B cell (primary cell): Measurements from ENCODE around the gene PTPN14. TPM values are rescaled to one million over a fixed set of nuclear protein-coding genes. Genes with fewer than 3 reads are reported as not detected.

ENCODE experiments used
- ATAC-seq: fragments of 200-7000 bp; cut with Tn5 transposase; one replicate; pipeline ENCODE4 v1.10.0; 2021; ENCODE audit warnings: low read depth, mild to moderate bottlenecking, moderate number of reproducible peaks, moderate library complexity
- CTCF ChIA-PET: fragments of 350-600 bp; sonication (Branson Sonifier 250); formaldehyde crosslinking; loops from one replicate; lab custom pipeline; 2021; ENCODE audit warnings: antibody characterized with exemption, inconsistent platforms; lab: Charles Lee
- POLR2A ChIA-PET: fragments of 350-600 bp; sonication (Branson Sonifier 250); formaldehyde crosslinking; loops from one replicate; lab custom pipeline; 2021; ENCODE audit warnings: antibody characterized with exemption; lab: Charles Lee
- DNase-seq: peaks from one replicate; pipeline ENCODE4 v3.0.0; 2013
- H2AFZ ChIP-seq: 2 replicates; pipeline ENCODE4 v1.6.1; 2012; ENCODE audit warnings: mild to moderate bottlenecking, low read depth, low read length; ENCODE audit not compliant: insufficient read depth, poor library complexity, severe bottlenecking
- H3K27ac ChIP-seq, 2 donors: 1 replicate in 1 of 2; 2 replicates in 1 of 2; pipeline ENCODE4 v1.5.1; 2012 to 2013; ENCODE audit warnings: low read length in 2 of 2, mild to moderate bottlenecking in 2 of 2, moderate library complexity in 1 of 2
- H3K27me3 ChIP-seq, 4 experiments: fragments of 200-600 bp in 1 of 4; sonication (generic) in 1 of 4; replicated peaks in 1 of 4; 1 replicate in 2 of 4; 2 replicates in 2 of 4; pipeline versions ENCODE4 v1.6.1 to v1.7.0; 2013 to 2016; ENCODE audit warnings: low read length in 3 of 4, mild to moderate bottlenecking in 2 of 4, mixed read lengths in 1 of 4, moderate library complexity in 1 of 4; ENCODE audit not compliant: insufficient read depth in 4 of 4, control insufficient read depth in 3 of 4; ENCODE audit errors: control extremely low read depth in 1 of 4
- H3K36me3 ChIP-seq, 2 experiments: replicated peaks in 1 of 2; 1 replicate in 1 of 2; 2 replicates in 1 of 2; pipeline versions ENCODE4 v1.6.1 to v1.7.1; 2013; ENCODE audit warnings: low read length in 1 of 2; ENCODE audit not compliant: insufficient read depth in 2 of 2, control insufficient read depth in 1 of 2; ENCODE audit errors: control extremely low read depth in 1 of 2, extremely low read depth in 1 of 2
- H3K4me1 ChIP-seq, 2 donors: fragments of 200-600 bp in 1 of 2; sonication (generic) in 1 of 2; 1 replicate in 1 of 2; 2 replicates in 1 of 2; pipeline versions ENCODE4 v1.5.1 to v1.6.1; 2013 to 2017; ENCODE audit warnings: low read length in 2 of 2; ENCODE audit not compliant: control insufficient read depth in 2 of 2, insufficient read depth in 2 of 2
- H3K4me2 ChIP-seq: replicated peaks from 2 replicates; pipeline ENCODE3; 2012; ENCODE audit warnings: mild to moderate bottlenecking, low read depth, low read length; ENCODE audit not compliant: poor library complexity, severe bottlenecking
- H3K4me3 ChIP-seq, 5 experiments: fragments of 200-600 bp in 1 of 5; sonication (generic) in 1 of 5; 1 replicate in 3 of 5; 2 replicates in 2 of 5; pipeline versions ENCODE4 v1.5.1 to v1.7.0; 2011 to 2016; ENCODE audit warnings: low read length in 4 of 5, mild to moderate bottlenecking in 4 of 5, low read depth in 2 of 5, control low read depth in 1 of 5, moderate library complexity in 1 of 5; ENCODE audit not compliant: insufficient read depth in 1 of 5; ENCODE audit errors: control extremely low read depth in 1 of 5, extremely low read depth in 1 of 5
- H3K79me2 ChIP-seq: fragments of 200-600 bp; sonication (generic); one replicate; pipeline ENCODE4 v1.6.0; 2016; ENCODE audit warnings: low read length; ENCODE audit not compliant: control insufficient read depth, insufficient read depth
- H3K9ac ChIP-seq: fragments of 200-600 bp; sonication (generic); 2 replicates; pipeline ENCODE4 v1.6.1; 2017; ENCODE audit warnings: mild to moderate bottlenecking, low read length, moderate library complexity
- H3K9me3 ChIP-seq, 3 donors: one replicate each; pipeline versions ENCODE4 v1.6.1 to v1.7.1; 2013; ENCODE audit warnings: low read length in 2 of 3; ENCODE audit not compliant: control insufficient read depth in 2 of 3, insufficient read depth in 1 of 3; ENCODE audit errors: control extremely low read depth in 1 of 3
- H4K20me1 ChIP-seq: 2 replicates; pipeline ENCODE4 v1.6.0; 2012; ENCODE audit warnings: mild to moderate bottlenecking, low read length; ENCODE audit not compliant: insufficient read depth, control insufficient read depth, poor library complexity, severe bottlenecking
- H3K27ac Mint-ChIP-seq: one replicate; pipeline ENCODE4 v1.8.0; 2021; ENCODE audit warnings: mixed read lengths
- H3K27me3 Mint-ChIP-seq: one replicate; pipeline ENCODE4 v1.8.0; 2021; ENCODE audit warnings: mixed read lengths
- H3K4me1 Mint-ChIP-seq: one replicate; pipeline ENCODE4 v1.8.0; 2021; ENCODE audit warnings: mixed read lengths
- H3K4me3 Mint-ChIP-seq: one replicate; pipeline ENCODE4 v1.8.0; 2021; ENCODE audit warnings: mixed read lengths
- H3K9me3 Mint-ChIP-seq: one replicate; pipeline ENCODE4 v1.8.0; 2022; ENCODE audit warnings: mixed read lengths; ENCODE audit not compliant: insufficient read depth
- CTCF ChIP-seq: fragments of 200-600 bp; IDR thresholded peaks from one replicate; pipeline ENCODE4 v1.8.0; 2022; ENCODE audit warnings: antibody characterized with exemption, mild to moderate bottlenecking
- EZH2 ChIP-seq: IDR thresholded peaks from 2 replicates; pipeline ENCODE4 v1.6.1; 2012; ENCODE audit warnings: borderline replicate concordance, low read depth, mild to moderate bottlenecking, moderate library complexity, low read length; ENCODE audit not compliant: insufficient read depth, poor library complexity, severe bottlenecking
- intact Hi-C: fragments of 100-400 bp; cut with micrococcal nuclease; formaldehyde crosslinking; loops from one replicate; pipeline ENCODE4 v1.10.0; 2022
- polyA plus RNA-seq: library from polyadenylated mRNA; depleted of rRNA; stranded (reverse); fragments of >200 nt; gene quantifications from 2 replicates; pipeline ENCODE4 v1.2.3, GENCODE V29; 2012
- total RNA-seq, 2 donors: library from RNA; stranded (reverse); fragments of 120-200 nt in 1 of 2; gene quantifications; 1 replicate in 1 of 2; 2 replicates in 1 of 2; pipeline versions ENCODE4 v1.2.3 to v1.2.4, GENCODE V29; 2013 to 2022

Gene PTPN14
- total and polyA plus RNA-seq, 2 donors (not counting 1 experiment from before 2014, with no cell fraction given), result under 0.01 TPM; not detected in 1

- no peak for ATAC-seq
- POLR2A ChIA-PET, result no interaction called here
- H3K36me3 ChIP-seq, result no peaks in the 10 kb centered on the region
These were observed 12.5 kb upstream of the PTPN14 start for GRCh38 chr1:214563881-214564280.

More at GRCh38 chr1:214563881-214564280, 12.5 kb upstream of the PTPN14 start:
- H3K4me3 ChIP-seq, result no peak overlapping the region
- H3K27ac ChIP-seq, result no peak overlapping the region
- H3K9me3 Mint-ChIP-seq, result no peaks in the 10 kb centered on the region
- H2AFZ ChIP-seq, result no peak overlapping the region
- H3K79me2 ChIP-seq, result no peaks in the 10 kb centered on the region
- H3K4me3 Mint-ChIP-seq, result no peak overlapping the region
- no peak overlapping the region for H3K4me2 ChIP-seq
- no peak overlapping the region for H3K9ac ChIP-seq
- intact Hi-C loops, result no loop called here
- no peak overlapping the region for H3K27ac Mint-ChIP-seq
- H3K27me3 ChIP-seq, result peaks cover 0 to 5% (median 4%) of the 10 kb centered on the region in 4 experiments
- CTCF ChIA-PET, result no interaction called here
- H3K4me1 Mint-ChIP-seq, result no peaks in the 10 kb centered on the region
- TF ChIP-seq EZH2 (no peak), CTCF (no peak)
- no peak for DNase-seq
- H3K9me3 ChIP-seq, result no peaks in the 10 kb centered on the region
- peaks cover 29% of the 10 kb centered on the region for H3K27me3 Mint-ChIP-seq
- no peaks in the 10 kb centered on the region for H4K20me1 ChIP-seq
- no peaks in the 10 kb centered on the region for H3K4me1 ChIP-seq
